Gastrocnemius medialis (tissue), 4 donors: Measurements from ENCODE around the gene WDR33.

Experiments
- POLR2A ChIP-seq, 2 donors: fragments of 450-650 bp; IDR thresholded peaks; one replicate each; pipeline ENCODE4 v1.6.1; 2017; ENCODE audit warnings: antibody characterized with exemption in 2 of 2, mild to moderate bottlenecking in 2 of 2, moderate library complexity in 2 of 2
- TF ChIP-seq, protein P1 (sequence below), 5 experiments: fragments of 450-650 bp in 3 of 5; fragments of 200-600 bp in 2 of 5; sonication (generic) in 2 of 5; IDR thresholded peaks in 4 of 5; conservative IDR thresholded peaks in 1 of 5; 1 replicate in 4 of 5; 2 replicates in 1 of 5; pipeline ENCODE4 v1.5.1; 2016 to 2019; ENCODE audit warnings: antibody characterized with exemption in 5 of 5, mild to moderate bottlenecking in 3 of 5, moderate library complexity in 3 of 5

DNA sequence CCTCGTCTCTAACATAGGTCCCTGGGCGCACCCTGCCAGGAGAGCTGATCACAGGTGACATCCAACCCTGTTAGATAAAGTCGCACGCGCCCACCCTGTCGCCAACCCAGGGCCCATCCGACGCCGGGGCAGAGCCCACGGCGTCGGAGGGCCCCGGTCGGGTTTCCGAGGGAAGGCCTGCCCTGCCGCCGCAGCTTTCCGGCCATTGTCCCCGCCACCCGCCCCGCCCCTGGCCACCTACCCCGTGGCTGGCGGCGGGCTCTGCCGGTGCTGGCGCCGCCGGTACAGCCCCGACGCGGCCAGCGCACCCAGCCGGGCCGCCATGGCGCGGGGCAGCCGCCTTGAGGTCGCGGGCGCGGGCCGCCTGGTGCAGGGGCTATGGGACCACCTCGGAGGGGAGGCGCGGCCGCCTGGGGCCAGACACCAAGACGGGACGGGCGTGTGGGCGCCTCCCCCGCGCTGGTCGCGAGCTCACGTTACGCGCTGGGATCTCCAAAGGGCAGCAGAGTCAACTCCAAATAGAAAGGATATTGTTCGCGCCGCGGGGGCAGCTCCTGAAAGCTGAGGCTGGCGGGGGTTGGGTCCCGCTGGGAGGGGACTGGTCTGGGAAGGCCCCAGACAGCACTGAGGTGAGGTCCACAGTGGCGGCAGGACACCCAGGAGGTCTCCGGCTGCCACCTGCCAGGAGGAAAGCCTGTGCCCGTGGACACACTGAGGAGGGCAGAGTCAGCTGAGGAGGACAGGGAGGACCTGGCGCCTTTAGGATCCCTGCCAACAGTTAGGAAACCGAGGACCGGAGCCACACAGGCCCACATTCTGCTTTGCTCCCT is 146.7 kb downstream of the WDR33 start:
- peak in 1 of 2 donors; percentile 26 for TF ChIP-seq POLR2A (IDR thresholded peaks at IDR 0.05)
- TF ChIP-seq, protein P1, sequence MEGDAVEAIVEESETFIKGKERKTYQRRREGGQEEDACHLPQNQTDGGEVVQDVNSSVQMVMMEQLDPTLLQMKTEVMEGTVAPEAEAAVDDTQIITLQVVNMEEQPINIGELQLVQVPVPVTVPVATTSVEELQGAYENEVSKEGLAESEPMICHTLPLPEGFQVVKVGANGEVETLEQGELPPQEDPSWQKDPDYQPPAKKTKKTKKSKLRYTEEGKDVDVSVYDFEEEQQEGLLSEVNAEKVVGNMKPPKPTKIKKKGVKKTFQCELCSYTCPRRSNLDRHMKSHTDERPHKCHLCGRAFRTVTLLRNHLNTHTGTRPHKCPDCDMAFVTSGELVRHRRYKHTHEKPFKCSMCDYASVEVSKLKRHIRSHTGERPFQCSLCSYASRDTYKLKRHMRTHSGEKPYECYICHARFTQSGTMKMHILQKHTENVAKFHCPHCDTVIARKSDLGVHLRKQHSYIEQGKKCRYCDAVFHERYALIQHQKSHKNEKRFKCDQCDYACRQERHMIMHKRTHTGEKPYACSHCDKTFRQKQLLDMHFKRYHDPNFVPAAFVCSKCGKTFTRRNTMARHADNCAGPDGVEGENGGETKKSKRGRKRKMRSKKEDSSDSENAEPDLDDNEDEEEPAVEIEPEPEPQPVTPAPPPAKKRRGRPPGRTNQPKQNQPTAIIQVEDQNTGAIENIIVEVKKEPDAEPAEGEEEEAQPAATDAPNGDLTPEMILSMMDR (IDR thresholded peaks at IDR 0.05 in 4 of 5, conservative IDR thresholded peaks at IDR 0.05 in 1 of 5), result no peak
